ENCODE results near the gene HMGN2. TPM values are rescaled to one million over a fixed set of nuclear protein-coding genes. Genes with fewer than 3 reads are reported as not detected.

Gene HMGN2
- total RNA-seq = 479 and 768 TPM in 2 replicates

DNA sequence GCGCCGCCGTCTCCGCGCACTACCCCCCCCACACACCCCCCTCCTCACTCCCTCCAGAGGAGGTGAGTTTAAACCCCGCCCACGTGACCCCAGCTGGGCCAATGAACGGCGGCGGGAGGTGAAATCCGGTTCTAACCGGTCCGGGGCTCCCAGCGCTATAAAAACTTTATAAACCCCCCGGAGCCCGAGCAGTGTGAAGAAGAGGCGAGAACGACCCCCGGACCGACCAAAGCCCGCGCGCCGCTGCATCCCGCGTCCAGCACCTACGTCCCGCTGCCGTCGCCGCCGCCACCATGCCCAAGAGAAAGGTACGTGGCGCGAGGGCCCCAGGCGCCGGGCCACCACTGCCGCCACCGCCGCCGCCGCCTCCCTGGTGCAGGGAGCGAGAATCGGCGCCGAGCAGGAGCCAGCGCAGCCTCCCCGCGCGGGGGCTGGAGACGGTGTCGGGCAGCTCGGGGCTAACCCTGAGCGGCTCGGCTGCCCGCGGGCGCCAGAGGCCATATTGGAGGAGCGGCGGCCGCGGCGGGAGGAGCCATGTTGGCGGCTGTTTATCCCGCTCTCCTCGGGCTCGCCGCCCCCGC is at the start of gene HMGN2:
TSS of gene HMGN2 (plus strand) at position 121 of the 581 bp plus-strand sequence. CDS start at position 294, 173 bp downstream.
- TF ChIP-seq CTCF (conservative IDR thresholded peaks at IDR 0.05; ENCODE audit: low read depth, low read length) = no peak
- DNase-seq (ENCODE audit: low read depth) = no peak
- H3K4me3 ChIP-seq (ENCODE audit: low read depth, low read length) = peak within 1 kb of the TSS; percentile 73

GRCh38 chr1:26429721-26430120 is 42.5 kb upstream of the HMGN2 start:
- DNase-seq (ENCODE audit: low read depth) = no peak
- no peak overlapping the region for H3K4me3 ChIP-seq (ENCODE audit: low read depth, low read length)
- no peak for TF ChIP-seq CTCF (conservative IDR thresholded peaks at IDR 0.05; ENCODE audit: low read depth, low read length)

- DNase-seq (ENCODE audit: low read depth) = peak; percentile 70
- peak within 1 kb of the TSS; percentile 67 for H3K4me3 ChIP-seq (ENCODE audit: low read depth, low read length)
- no peak for TF ChIP-seq CTCF (conservative IDR thresholded peaks at IDR 0.05; ENCODE audit: low read depth, low read length)
These were observed 40.1 kb upstream of the HMGN2 start, which contains the start of gene DHDDS for GRCh38 chr1:26431979-26432695. TSS of gene DHDDS (plus strand) at chr1:26432321. CDS start at chr1:26432946, 625 bp downstream.

GRCh38 chr1:26432793-26433192 is 39.4 kb upstream of the HMGN2 start:
- DNase-seq (ENCODE audit: low read depth) = no peak
- no peak for TF ChIP-seq CTCF (conservative IDR thresholded peaks at IDR 0.05; ENCODE audit: low read depth, low read length)
- H3K4me3 ChIP-seq (ENCODE audit: low read depth, low read length) = peak overlapping the region; percentile 67

GRCh38 chr1:26434161-26434752 is 38.0 kb upstream of the HMGN2 start:
- DNase-seq (ENCODE audit: low read depth) = no peak
- no peak overlapping the region for H3K4me3 ChIP-seq (ENCODE audit: low read depth, low read length)
- TF ChIP-seq CTCF (conservative IDR thresholded peaks at IDR 0.05; ENCODE audit: low read depth, low read length) = no peak

- TF ChIP-seq CTCF (conservative IDR thresholded peaks at IDR 0.05; ENCODE audit: low read depth, low read length) = no peak
- no peak overlapping the region for H3K4me3 ChIP-seq (ENCODE audit: low read depth, low read length)
- DNase-seq (ENCODE audit: low read depth) = no peak
These were observed 34.2 kb upstream of the HMGN2 start for GRCh38 chr1:26438041-26438440.

Data from epithelial cell of proximal tubule (primary cell).